Upper lobe of left lung (tissue), 6 donors: Measurements from ENCODE around the gene DCDC2. TPM values are rescaled to one million over a fixed set of nuclear protein-coding genes. Genes with fewer than 3 reads are reported as not detected.

Source experiments
- ATAC-seq, 2 donors: fragments of 200-7000 bp; cut with Tn5 transposase; one replicate each; pipeline ENCODE4 v1.9.1; 2022; ENCODE audit warnings: mild to moderate bottlenecking in 2 of 2, moderate library complexity in 2 of 2; ENCODE audit not compliant: low FRiP score in 2 of 2
- DNase-seq, 2 donors: peaks; one replicate each; pipeline ENCODE4 v3.0.0-alpha.2; 2019 to 2020
- H3K27ac ChIP-seq, 4 donors: fragments of 200-600 bp; sonication (generic); one replicate each; pipeline ENCODE4 v1.5.1; 2016 to 2019
- H3K27me3 ChIP-seq, 4 donors: fragments of 200-600 bp; sonication (generic); one replicate each; pipeline ENCODE4 v1.5.1; 2017 to 2019
- H3K36me3 ChIP-seq, 4 donors: fragments of 200-600 bp; sonication (generic); one replicate each; pipeline ENCODE4 v1.5.1; 2016 to 2019
- H3K4me1 ChIP-seq, 4 donors: fragments of 200-600 bp; sonication (generic); one replicate each; pipeline ENCODE4 v1.5.1; 2018 to 2019
- H3K4me3 ChIP-seq, 4 donors: fragments of 200-600 bp; sonication (generic); one replicate each; pipeline ENCODE4 v1.5.1; 2017 to 2019; ENCODE audit warnings: mild to moderate bottlenecking in 2 of 4, moderate library complexity in 1 of 4
- H3K9me3 ChIP-seq, 4 donors: fragments of 200-600 bp; sonication (generic); one replicate each; pipeline ENCODE4 v1.5.1; 2018 to 2019
- CTCF ChIP-seq, 6 experiments: fragments of 450-650 bp in 4 of 6; fragments of 200-600 bp in 2 of 6; sonication (generic) in 2 of 6; IDR thresholded peaks; one replicate each; pipeline ENCODE4 v1.5.1; 2016 to 2019; ENCODE audit warnings: antibody characterized with exemption in 6 of 6
- EP300 ChIP-seq, 4 donors: sonication (generic); formaldehyde crosslinking; IDR thresholded peaks; one replicate each; pipeline ENCODE4 v1.5.1; 2017; ENCODE audit warnings: antibody characterized with exemption in 4 of 4, control low read depth in 2 of 4
- POLR2A ChIP-seq, 4 donors: fragments of 450-650 bp; IDR thresholded peaks; one replicate each; pipeline ENCODE4 v1.5.1; 2016 to 2017; ENCODE audit warnings: antibody characterized with exemption in 4 of 4, mild to moderate bottlenecking in 2 of 4
- POLR2AphosphoS5 ChIP-seq, 2 donors: sonication (generic); formaldehyde crosslinking; IDR thresholded peaks; one replicate each; pipeline ENCODE4 v1.5.1; 2017; ENCODE audit warnings: antibody characterized with exemption in 2 of 2
- WGBS, 2 donors: methylation state at CpG; one replicate each; pipeline ENCODE4 v1.1.5; 2017 to 2018; 5-methylcytosine and 5-hydroxymethylcytosine counted together
- small RNA-seq, 4 donors: library from RNA; depleted of rRNA; stranded (forward); fragments of <200 nt; gene quantifications; one replicate each; pipeline ENCODE3, GENCODE V24; 2016
- total RNA-seq, 6 donors: library from RNA; depleted of rRNA in 4 of 6; stranded (reverse); fragments of >200 nt in 4 of 6; gene quantifications; one replicate each; pipeline versions ENCODE4 v1.1.0 to v1.2.1, GENCODE V29; 2016 to 2021
- donor health status: DM: no; HTN: no; CAD: no; lungs with moderate emphysema.
- donor health status: DM: no; HTN: yes; CAD: no; lungs with severe emphysema.

The DCDC2 gene
- total RNA-seq, 6 donors from 2014 or later = 7.1 to 9.4 (median 7.8) TPM

GRCh38 chr6:24126586-24127192 lies 231.2 kb downstream of the DCDC2 start:
- 2% methylated on average over 6 of the region's 6 CpGs for WGBS, 2 donors
- no peak overlapping the region for H3K27ac ChIP-seq
- ATAC-seq (peak in 1 of 2 donors; percentile 51), DNase-seq (no peak)
- no peaks in the 10 kb centered on the region for H3K9me3 ChIP-seq
- H3K4me3 ChIP-seq = no peak overlapping the region
- peaks cover 0 to 5% (median 0%) of the 10 kb centered on the region in 4 donors for H3K27me3 ChIP-seq
- no peaks in the 10 kb centered on the region for H3K36me3 ChIP-seq
- H3K4me1 ChIP-seq = peaks cover 0 to 7% (median 0%) of the 10 kb centered on the region in 4 donors
- TF ChIP-seq POLR2A (IDR thresholded peaks at IDR 0.05) = no peak
- no peak for TF ChIP-seq POLR2AphosphoS5 (IDR thresholded peaks at IDR 0.05)
- TF ChIP-seq CTCF (IDR thresholded peaks at IDR 0.05) = no peak
- no peak for TF ChIP-seq EP300 (IDR thresholded peaks at IDR 0.05)

- WGBS, 2 donors = 2 to 4% methylated on average over 16 to 24 of the region's 37 CpGs
- no peaks in the 10 kb centered on the region for H3K36me3 ChIP-seq
- DNase-seq = peak in 1 of 2 donors; percentile 69
- H3K4me3 ChIP-seq = no peak within 1 kb of the TSS
- H3K27me3 ChIP-seq = peaks cover 0 to 5% (median 0%) of the 10 kb centered on the region in 4 donors
- H3K27ac ChIP-seq = no peak within 1 kb of the TSS
- H3K4me1 ChIP-seq = peaks cover 0 to 7% (median 0%) of the 10 kb centered on the region in 4 donors
- ATAC-seq = no peak
- no peaks in the 10 kb centered on the region for H3K9me3 ChIP-seq
- TF ChIP-seq CTCF (IDR thresholded peaks at IDR 0.05) (no peak), EP300 (IDR thresholded peaks at IDR 0.05) (no peak), POLR2A (IDR thresholded peaks at IDR 0.05) (no peak), POLR2AphosphoS5 (IDR thresholded peaks at IDR 0.05) (no peak)
These were observed 231.9 kb downstream of the DCDC2 start, which contains the start of gene NRSN1 for GRCh38 chr6:24125980-24126379. TSS of gene NRSN1 (plus strand) at chr6:24126215. CDS start at chr6:24134328, 8,113 bp downstream.

GRCh38 chr6:24122139-24122538 lies 235.7 kb downstream of the DCDC2 start:
- no peak for TF ChIP-seq CTCF (IDR thresholded peaks at IDR 0.05)
- TF ChIP-seq POLR2AphosphoS5 (IDR thresholded peaks at IDR 0.05) = no peak
- TF ChIP-seq POLR2A (IDR thresholded peaks at IDR 0.05) = no peak
- Histone ChIP-seq H3K4me1 (peaks cover 0 to 7% (median 0%) of the 10 kb centered on the region in 4 donors), H3K36me3 (no peaks in the 10 kb centered on the region), H3K9me3 (no peaks in the 10 kb centered on the region), H3K27ac (no peak overlapping the region), H3K4me3 (no peak overlapping the region), H3K27me3 (peaks cover 0 to 5% (median 0%) of the 10 kb centered on the region in 4 donors)
- 67 to 76% methylated on average over 7 of the region's 7 CpGs for WGBS, 2 donors
- no peak for ATAC-seq
- DNase-seq = no peak

Small RNA genes lying within 50 kb of the gene (small RNA-seq; reads per million reads assigned to genes)
- gene RF00218 = 0 to 0.06 (median 0) reads per million in 4 donors
- gene RNU6-391P = 0 reads per million in 4 donors

Other genes with a start within 250 kb of the DCDC2 start
- not detected for gene NRSN1, start 231.8 kb downstream of the DCDC2 start, total RNA-seq
- gene MRS2, start 44.9 kb upstream of the DCDC2 start, total RNA-seq = 10 to 100 TPM; 20.8 to 40.8 (median 27.4) TPM
- gene GPLD1, start 131.5 kb upstream of the DCDC2 start, total RNA-seq = 10 to 100 TPM in 2 of 6 donors, 1 to 10 TPM in 4; 2.5 to 15.7 (median 7.3) TPM
- 10 to 100 TPM in 5 of 6 donors, 1 to 10 TPM in 1; 7.3 to 21.1 (median 12.4) TPM for gene ALDH5A1, start 136.9 kb upstream of the DCDC2 start, total RNA-seq